H1 (cell line): ENCODE measurements around the gene MDH1B. TPM values are rescaled to one million over a fixed set of nuclear protein-coding genes. Genes with fewer than 3 reads are reported as not detected.

Experiments used
- CTCF ChIA-PET: fragments of 300-600 bp; sonication (Branson Sonifier 250); formaldehyde crosslinking; loops from one replicate; lab custom pipeline; 2021; ENCODE audit not compliant: partially characterized antibody; lab: Charles Lee
- POLR2A ChIA-PET: fragments of 300-600 bp; sonication (Branson Sonifier 250); formaldehyde crosslinking; loops from one replicate; lab custom pipeline; 2021; ENCODE audit warnings: inconsistent platforms; ENCODE audit not compliant: partially characterized antibody; lab: Charles Lee
- DNase-seq, 2 experiments: peaks; one replicate each; pipeline versions ENCODE4 v3.0.0 to v3.0.0-alpha.2; 2010 to 2022; ENCODE audit warnings: low spot score in 2 of 2, low read depth in 1 of 2, mixed read lengths in 1 of 2
- FAIRE-seq: peaks from 2 replicates; lab custom pipeline; 2011; peaks lifted over from hg19 to GRCh38; lab: Jason Lieb, UNC
- H2AFZ ChIP-seq: 2 replicates; pipeline ENCODE4 v1.8.1; 2012; ENCODE audit warnings: low read length, inconsistent platforms
- H2AK5ac ChIP-seq: 2 replicates; pipeline ENCODE4 v1.6.1; 2013; ENCODE audit warnings: low read depth, low read length
- H2BK120ac ChIP-seq: replicated peaks from 2 replicates; pipeline ENCODE3; 2013; ENCODE audit warnings: low read depth, low read length, inconsistent platforms
- H2BK12ac ChIP-seq: 2 replicates; pipeline ENCODE4 v1.6.1; 2013; ENCODE audit warnings: low read depth, low read length
- H2BK15ac ChIP-seq: 2 replicates; pipeline ENCODE4 v1.6.1; 2013; ENCODE audit warnings: low read length
- H2BK20ac ChIP-seq: 2 replicates; pipeline ENCODE4 v1.6.1; 2013; ENCODE audit warnings: low read length
- H2BK5ac ChIP-seq: 2 replicates; pipeline ENCODE4 v1.6.1; 2013; ENCODE audit warnings: low read depth, low read length
- H3K14ac ChIP-seq: 2 replicates; pipeline ENCODE4 v1.6.1; 2013; ENCODE audit warnings: inconsistent platforms; ENCODE audit not compliant: insufficient read length
- H3K18ac ChIP-seq: 2 replicates; pipeline ENCODE4 v1.6.1; 2013; ENCODE audit warnings: low read length; ENCODE audit errors: extremely low read depth
- H3K23ac ChIP-seq: 2 replicates; pipeline ENCODE4 v1.6.1; 2013; ENCODE audit warnings: inconsistent platforms; ENCODE audit not compliant: insufficient read length
- H3K23me2 ChIP-seq: 2 replicates; pipeline ENCODE4 v1.6.1; 2013; ENCODE audit warnings: low read depth, low read length
- H3K27ac ChIP-seq: 2 replicates; pipeline ENCODE4 v1.6.1; 2011; ENCODE audit warnings: low read depth, low read length, inconsistent platforms
- H3K27me3 ChIP-seq, 4 experiments: replicated peaks in 1 of 4; 1 replicate in 1 of 4; 2 replicates in 3 of 4; pipeline versions ENCODE4 v1.6.1 to v1.8.1; 2011 to 2013; ENCODE audit warnings: low read length in 3 of 4, mild to moderate bottlenecking in 3 of 4, inconsistent platforms in 2 of 4, mixed read lengths in 2 of 4, moderate library complexity in 1 of 4; ENCODE audit not compliant: control insufficient read depth in 3 of 4, insufficient read depth in 3 of 4; ENCODE audit errors: extremely low read depth in 1 of 4
- H3K36me3 ChIP-seq, 4 experiments: 2 replicates each; pipeline versions ENCODE4 v1.6.1 to v1.8.1; 2011 to 2013; ENCODE audit warnings: mild to moderate bottlenecking in 4 of 4, low read length in 3 of 4, moderate library complexity in 2 of 4, control low read depth in 1 of 4, inconsistent platforms in 1 of 4; ENCODE audit not compliant: insufficient read depth in 4 of 4, control insufficient read depth in 2 of 4
- H3K4ac ChIP-seq: replicated peaks from 2 replicates; pipeline ENCODE3; 2013; ENCODE audit warnings: low read length, low read depth, mixed read lengths, inconsistent platforms; ENCODE audit not compliant: insufficient read length
- H3K4me1 ChIP-seq, 4 experiments: replicated peaks in 1 of 4; 1 replicate in 1 of 4; 2 replicates in 3 of 4; pipeline versions ENCODE4 v1.6.1 to v1.8.1; 2011 to 2013; ENCODE audit warnings: low read length in 3 of 4, inconsistent platforms in 2 of 4, mixed read lengths in 1 of 4; ENCODE audit not compliant: insufficient read depth in 4 of 4, control insufficient read depth in 3 of 4
- H3K4me2 ChIP-seq, 2 experiments: 2 replicates each; pipeline versions ENCODE4 v1.6.1 to v1.8.1; 2011 to 2013; ENCODE audit warnings: low read depth in 2 of 2, low read length in 2 of 2, control low read depth in 1 of 2, inconsistent platforms in 1 of 2, mild to moderate bottlenecking in 1 of 2; ENCODE audit not compliant: insufficient read depth in 1 of 2
- H3K4me3 ChIP-seq, 4 experiments: fragments of 200-600, 300-600 bp in 1 of 4; sonication (generic), shearing (Covaris generic), sonication (Bioruptor Twin) in 1 of 4; 2 replicates each; pipeline versions ENCODE4 v1.5.1 to v1.8.1; 2011 to 2016; ENCODE audit warnings: low read length in 4 of 4, low read depth in 3 of 4, control low read depth in 2 of 4, inconsistent platforms in 2 of 4, mild to moderate bottlenecking in 2 of 4, mixed read lengths in 1 of 4, moderate library complexity in 1 of 4; ENCODE audit not compliant: insufficient read depth in 2 of 4; ENCODE audit errors: extremely low read depth in 1 of 4
- H3K56ac ChIP-seq: replicated peaks from 2 replicates; pipeline ENCODE3; 2013; ENCODE audit warnings: low read depth, mild to moderate bottlenecking, mixed read lengths, low read length, inconsistent platforms; ENCODE audit not compliant: insufficient read length
- H3K79me1 ChIP-seq: 2 replicates; pipeline ENCODE4 v1.6.1; 2013; ENCODE audit warnings: low read depth, low read length, control low read depth
- H3K79me2 ChIP-seq, 2 experiments: 2 replicates each; pipeline versions ENCODE4 v1.6.1 to v1.8.1; 2012 to 2013; ENCODE audit warnings: low read length in 2 of 2, mild to moderate bottlenecking in 2 of 2, inconsistent platforms in 1 of 2; ENCODE audit not compliant: insufficient read depth in 2 of 2, control insufficient read depth in 1 of 2
- H3K9ac ChIP-seq, 4 experiments: replicated peaks in 1 of 4; 1 replicate in 1 of 4; 2 replicates in 3 of 4; pipeline versions ENCODE4 v1.6.1 to v1.8.1; 2011 to 2013; ENCODE audit warnings: low read depth in 3 of 4, low read length in 3 of 4, control low read depth in 2 of 4, mild to moderate bottlenecking in 2 of 4, moderate library complexity in 2 of 4, inconsistent platforms in 1 of 4; ENCODE audit errors: extremely low read depth in 1 of 4
- H3K9me3 ChIP-seq, 2 experiments: 2 replicates each; pipeline versions ENCODE4 v1.6.1 to v1.8.1; 2012 to 2013; ENCODE audit warnings: mild to moderate bottlenecking in 2 of 2, moderate library complexity in 2 of 2, control low read depth in 1 of 2, inconsistent platforms in 1 of 2, low read depth in 1 of 2, low read length in 1 of 2, mixed read lengths in 1 of 2; ENCODE audit not compliant: insufficient read depth in 2 of 2
- H4K20me1 ChIP-seq, 2 experiments: replicated peaks in 1 of 2; 2 replicates each; pipeline versions ENCODE3 to v1.8.1; 2011 to 2013; ENCODE audit warnings: inconsistent platforms in 2 of 2, low read length in 2 of 2, mild to moderate bottlenecking in 1 of 2; ENCODE audit not compliant: insufficient read depth in 2 of 2, control insufficient read depth in 1 of 2
- H4K5ac ChIP-seq: 2 replicates; pipeline ENCODE4 v1.6.1; 2013; ENCODE audit warnings: low read length, low read depth, mixed read lengths, inconsistent platforms; ENCODE audit not compliant: insufficient read length
- H4K8ac ChIP-seq: 2 replicates; pipeline ENCODE4 v1.8.0; 2013; ENCODE audit warnings: mild to moderate bottlenecking, moderate library complexity, low read length, inconsistent platforms; ENCODE audit not compliant: insufficient read depth; ENCODE audit errors: extremely low read depth
- H4K91ac ChIP-seq: replicated peaks from 2 replicates; pipeline ENCODE3; 2013; ENCODE audit warnings: low read length, mixed read lengths, inconsistent platforms; ENCODE audit not compliant: insufficient read length
- BACH1 ChIP-seq: IDR thresholded peaks from 2 replicates; pipeline ENCODE4 v1.6.1; 2012; ENCODE audit warnings: low read length, improper control_type of control experiment
- BCL11A ChIP-seq, 2 experiments: IDR thresholded peaks; one replicate each; pipeline ENCODE4 v1.6.1; 2011; ENCODE audit warnings: low read depth in 2 of 2, low read length in 2 of 2, mild to moderate bottlenecking in 2 of 2
- CBX8 ChIP-seq: fragments of 300-800, 300-1000 bp; sonication (generic); IDR thresholded peaks from 2 replicates; pipeline ENCODE4 v1.7.1; 2016; ENCODE audit warnings: low read depth, low read length, borderline replicate concordance
- CHD2 ChIP-seq: IDR thresholded peaks from 2 replicates; pipeline ENCODE4 v1.6.1; 2012; ENCODE audit warnings: low read length, improper control_type of control experiment
- GABPA ChIP-seq: IDR thresholded peaks from 2 replicates; pipeline ENCODE4 v1.6.1; 2011; ENCODE audit warnings: mild to moderate bottlenecking, low read length, moderate library complexity, borderline replicate concordance; ENCODE audit not compliant: insufficient read depth
- POU5F1 ChIP-seq: IDR thresholded peaks from 2 replicates; pipeline ENCODE4 v1.6.1; 2011; ENCODE audit warnings: low read depth, mild to moderate bottlenecking, low read length, moderate library complexity
- SIRT6 ChIP-seq: IDR thresholded peaks from one replicate; pipeline ENCODE4 v1.7.1; 2012; ENCODE audit warnings: low read length, inconsistent platforms
- SP1 ChIP-seq: IDR thresholded peaks from 2 replicates; pipeline ENCODE4 v1.6.1; 2011; ENCODE audit warnings: low read depth, low read length
- SP4 ChIP-seq: IDR thresholded peaks from 2 replicates; pipeline ENCODE4 v1.6.1; 2012; ENCODE audit warnings: low read length, inconsistent platforms
- SRF ChIP-seq: IDR thresholded peaks from 2 replicates; pipeline ENCODE4 v1.6.1; 2011; ENCODE audit warnings: mild to moderate bottlenecking, low read depth, low read length, moderate library complexity
- WGBS, 2 experiments: shearing (Covaris generic) in 1 of 2; methylation state at CpG; one replicate each; pipeline versions ENCODE4 v1.1.6 to v1.1.7; 2013 to 2015; ENCODE audit warnings: low lambda C conversion rate in 2 of 2, mixed read lengths in 2 of 2, inconsistent platforms in 1 of 2, low coverage in 1 of 2, missing lambda C conversion rate in 1 of 2; ENCODE audit not compliant: insufficient replicate concordance in 2 of 2, insufficient coverage in 1 of 2, insufficient read length in 1 of 2; ENCODE audit errors: extremely low coverage in 1 of 2, missing lambda C conversion rate in 1 of 2; 5-methylcytosine and 5-hydroxymethylcytosine counted together
- polyA plus RNA-seq, 7 experiments: library from polyadenylated mRNA; depleted of rRNA in 3 of 7; stranded (reverse) in 5 of 7; unstranded in 2 of 7; fragments of >200 nt in 5 of 7; fragments of 200-250 nt in 2 of 7; gene quantifications; 1 replicate in 5 of 7; 2 replicates in 1 of 7; 4 replicates in 1 of 7; pipeline versions ENCODE4 v1.2.1 to v1.2.3, GENCODE V29; 2011 to 2013; ENCODE audit warnings: missing spikeins in 2 of 7, mixed read lengths in 2 of 7
- total RNA-seq: library from RNA; stranded (reverse); fragmentation: NEBNext Ultra II Directional; extraction: Animal tissue kit (Norgen Biotek cat#: 25700); gene quantifications from 2 replicates; pipeline ENCODE4 v1.2.1, GENCODE V29; 2021
- TF ChIP-seq, protein P1 (sequence below): IDR thresholded peaks from 2 replicates; pipeline ENCODE4 v1.6.1; 2011; ENCODE audit warnings: low read length, improper control_type of control experiment
- TF ChIP-seq, protein P2 (sequence below): IDR thresholded peaks from 2 replicates; pipeline ENCODE4 v1.6.1; 2012; ENCODE audit warnings: low read length, inconsistent platforms

Gene MDH1B
- total and polyA plus RNA-seq, 2 of the 8 experiments (the other 6 are each of a cell fraction or from before 2014, with no cell fraction given) = 1.5 to 2.1 TPM

DNA sequence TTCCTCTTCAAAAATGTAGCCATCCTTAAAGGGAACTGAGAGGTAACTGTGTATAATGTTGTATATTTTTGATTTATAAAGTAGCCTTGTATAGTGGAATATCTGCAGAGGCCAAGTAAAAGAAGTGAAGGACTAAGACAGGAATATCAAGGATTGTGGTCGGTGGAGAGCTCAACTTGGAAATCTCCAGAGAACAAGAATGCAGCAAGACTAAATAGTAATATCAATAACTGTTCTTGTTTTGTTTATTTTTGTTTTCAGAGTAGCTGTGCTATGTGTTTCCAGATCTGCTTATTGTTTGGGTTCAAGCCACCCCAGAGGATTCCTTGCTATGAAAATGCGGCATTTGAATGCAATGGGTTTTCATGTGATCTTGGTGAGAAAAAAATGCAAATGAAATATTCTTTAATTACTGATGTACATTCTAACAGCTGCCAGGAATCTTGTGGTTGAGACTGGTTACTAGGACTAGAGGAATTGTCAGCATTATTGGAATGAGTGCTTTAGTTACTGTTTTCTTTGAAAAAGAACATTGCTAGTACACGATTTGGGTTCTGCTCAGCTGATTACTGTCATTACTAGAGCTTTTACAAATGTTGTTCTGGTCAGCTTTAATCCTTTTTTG is 25.3 kb upstream of the MDH1B start:
- Histone ChIP-seq H2BK12ac (no peak overlapping the region), H2BK120ac (no peak overlapping the region), H4K8ac (no peak overlapping the region), H2AFZ (no peak overlapping the region), H3K27ac (no peak overlapping the region), H3K23me2 (no peaks in the 10 kb centered on the region), H3K9ac (no peak overlapping the region), H2AK5ac (no peak overlapping the region), H3K18ac (no peak overlapping the region), H3K79me1 (no peaks in the 10 kb centered on the region), H2BK5ac (no peak overlapping the region), H3K14ac (no peak overlapping the region), H3K23ac (no peak overlapping the region), H3K56ac (no peak overlapping the region), H3K79me2 (no peaks in the 10 kb centered on the region), H2BK20ac (no peak overlapping the region), H2BK15ac (no peak overlapping the region), H3K4me2 (no peak overlapping the region), H4K5ac (no peak overlapping the region), H3K9me3 (no peaks in the 10 kb centered on the region), H4K20me1 (no peaks in the 10 kb centered on the region), H3K27me3 (no peaks in the 10 kb centered on the region), H3K4ac (no peak overlapping the region), H4K91ac (no peak overlapping the region), H3K4me3 (no peak overlapping the region), H3K36me3 (peaks cover 6 to 66% (median 36%) of the 10 kb centered on the region in 4 experiments), H3K4me1 (no peaks in the 10 kb centered on the region)
- CTCF ChIA-PET = interaction anchor here (1.3 to 6.1 kb wide), 3 partner anchors 8 to 53 kb away, joined by 6 to 81 read pairs (median 7); no protein-coding TSS in a partner anchor
- POLR2A ChIA-PET = interaction anchor here (3.0 kb wide), 1 partner anchor 11 kb away, joined by 11 read pairs; no protein-coding TSS in a partner anchor
- 91% methylated on average over 3 of the region's 3 CpGs; no CpG with 5 or more reads in 1 of the 2 experiments for WGBS, 2 experiments
- FAIRE-seq = no peak
- DNase-seq = no peak
- TF ChIP-seq BACH1 (no peak), GABPA (no peak), POU5F1 (no peak), CHD2 (no peak), SP1 (no peak), CBX8 (no peak), SRF (no peak), SP4 (no peak), BCL11A (IDR thresholded peaks at IDR 0.05; ENCODE audit: low read depth in 2 of 2, low read length in 2 of 2) (no peak), SIRT6 (no peak)
- TF ChIP-seq, protein P1, sequence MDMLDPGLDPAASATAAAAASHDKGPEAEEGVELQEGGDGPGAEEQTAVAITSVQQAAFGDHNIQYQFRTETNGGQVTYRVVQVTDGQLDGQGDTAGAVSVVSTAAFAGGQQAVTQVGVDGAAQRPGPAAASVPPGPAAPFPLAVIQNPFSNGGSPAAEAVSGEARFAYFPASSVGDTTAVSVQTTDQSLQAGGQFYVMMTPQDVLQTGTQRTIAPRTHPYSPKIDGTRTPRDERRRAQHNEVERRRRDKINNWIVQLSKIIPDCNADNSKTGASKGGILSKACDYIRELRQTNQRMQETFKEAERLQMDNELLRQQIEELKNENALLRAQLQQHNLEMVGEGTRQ = no peak
- TF ChIP-seq, protein P2, sequence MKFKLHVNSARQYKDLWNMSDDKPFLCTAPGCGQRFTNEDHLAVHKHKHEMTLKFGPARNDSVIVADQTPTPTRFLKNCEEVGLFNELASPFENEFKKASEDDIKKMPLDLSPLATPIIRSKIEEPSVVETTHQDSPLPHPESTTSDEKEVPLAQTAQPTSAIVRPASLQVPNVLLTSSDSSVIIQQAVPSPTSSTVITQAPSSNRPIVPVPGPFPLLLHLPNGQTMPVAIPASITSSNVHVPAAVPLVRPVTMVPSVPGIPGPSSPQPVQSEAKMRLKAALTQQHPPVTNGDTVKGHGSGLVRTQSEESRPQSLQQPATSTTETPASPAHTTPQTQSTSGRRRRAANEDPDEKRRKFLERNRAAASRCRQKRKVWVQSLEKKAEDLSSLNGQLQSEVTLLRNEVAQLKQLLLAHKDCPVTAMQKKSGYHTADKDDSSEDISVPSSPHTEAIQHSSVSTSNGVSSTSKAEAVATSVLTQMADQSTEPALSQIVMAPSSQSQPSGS = no peak
